K562 (cell line): ENCODE data around the gene PRAME. TPM values are rescaled to one million over a fixed set of nuclear protein-coding genes. Genes with fewer than 3 reads are reported as not detected.

Experiments used
- ATAC-seq: fragments of 200-7000 bp; cut with Tn5 transposase; 3 replicates; pipeline ENCODE4 v1.9.1; 2020; ENCODE audit warnings: moderate library complexity
- BruUV-seq: library from RNA; stranded (reverse); fragments of 400-500 nt; replicated peaks from 2 replicates; lab custom pipeline; 2021; lab: Mats Ljungman, UMichigan
- CTCF ChIA-PET: fragments of 300-600 bp; formaldehyde crosslinking; extraction: SDS; loops from one replicate; lab custom pipeline; 2021; ENCODE audit warnings: low intra/inter-chr PET ratio; lab: Yijun Ruan, JAX
- POLR2A ChIA-PET: fragments of 300-600, 350-650 bp; sonication (Branson Sonifier 250); formaldehyde crosslinking; extraction: SDS; loops from one replicate; lab custom pipeline; 2021; ENCODE audit warnings: antibody characterized with exemption, inconsistent platforms; lab: Yijun Ruan, JAX
- DNase-seq, 4 experiments: peaks; one replicate each; pipeline versions ENCODE4 v3.0.0 to v3.0.0-alpha.2; 2011 to 2018; ENCODE audit warnings: low spot score in 3 of 4, mixed read lengths in 3 of 4; ENCODE audit errors: extremely low read depth in 1 of 4
- FAIRE-seq: peaks from 2 replicates; lab custom pipeline; 2011; peaks lifted over from hg19 to GRCh38; lab: Jason Lieb, UNC
- H2AFZ ChIP-seq: 2 replicates; pipeline ENCODE4 v1.6.0; 2011; ENCODE audit warnings: low read depth, low read length, control low read depth, inconsistent platforms
- H3K27ac ChIP-seq: fragments of 200-600 bp; 3 replicates; pipeline ENCODE4 v1.8.0; 2011; ENCODE audit warnings: low read depth, mild to moderate bottlenecking, control low read depth, inconsistent platforms, low read length, moderate library complexity, mixed read lengths; ENCODE audit errors: extremely low read depth
- H3K27me3 ChIP-seq, 2 experiments: fragments of 300-600 bp in 1 of 2; 2 replicates in 1 of 2; 3 replicates in 1 of 2; pipeline versions ENCODE4 v1.6.0 to v1.8.0; 2011; ENCODE audit warnings: inconsistent platforms in 2 of 2, low read length in 2 of 2, mild to moderate bottlenecking in 1 of 2, mixed read lengths in 1 of 2, moderate library complexity in 1 of 2; ENCODE audit not compliant: control insufficient read depth in 2 of 2, insufficient read depth in 2 of 2
- H3K36me3 ChIP-seq: fragments of 300-600 bp; 3 replicates; pipeline ENCODE4 v1.8.0; 2011; ENCODE audit warnings: mild to moderate bottlenecking, low read length, inconsistent platforms; ENCODE audit not compliant: control insufficient read depth, insufficient read depth
- H3K4me1 ChIP-seq, 2 experiments: fragments of 200-600 bp in 1 of 2; replicated peaks in 1 of 2; 2 replicates in 1 of 2; 3 replicates in 1 of 2; pipeline versions ENCODE4 v1.5.1 to v1.8.0; 2011; ENCODE audit warnings: inconsistent platforms in 2 of 2, low read length in 2 of 2, mild to moderate bottlenecking in 1 of 2, mixed read lengths in 1 of 2, moderate library complexity in 1 of 2; ENCODE audit not compliant: control insufficient read depth in 2 of 2, insufficient read depth in 2 of 2
- H3K4me2 ChIP-seq: 2 replicates; pipeline ENCODE4 v1.6.1; 2011; ENCODE audit warnings: low read length, control low read depth, inconsistent platforms, mixed read lengths; ENCODE audit not compliant: insufficient read depth
- H3K4me3 ChIP-seq: fragments of 200-600 bp; sonication (generic), shearing (Covaris generic); 2 replicates; pipeline ENCODE4 v1.5.1; 2016; ENCODE audit warnings: control low read depth, inconsistent platforms
- H3K79me2 ChIP-seq: fragments of 200-600 bp; 3 replicates; pipeline ENCODE4 v1.8.0; 2011; ENCODE audit warnings: low read length, inconsistent platforms; ENCODE audit not compliant: control insufficient read depth, insufficient read depth
- H3K9ac ChIP-seq, 2 experiments: 2 replicates each; pipeline versions ENCODE4 v1.6.0 to v1.6.1; 2011; ENCODE audit warnings: low read depth in 2 of 2, low read length in 2 of 2, control low read depth in 1 of 2, inconsistent platforms in 1 of 2, mild to moderate bottlenecking in 1 of 2, mixed read lengths in 1 of 2; ENCODE audit not compliant: insufficient read depth in 1 of 2
- H3K9me1 ChIP-seq: one replicate; pipeline ENCODE4 v1.6.0; 2011; ENCODE audit warnings: inconsistent platforms, mild to moderate bottlenecking, low read length, moderate library complexity; ENCODE audit not compliant: control insufficient read depth, insufficient read depth
- H3K9me3 ChIP-seq: replicated peaks from 2 replicates; pipeline ENCODE4 v1.5.1; 2011; ENCODE audit warnings: low read depth, low read length, inconsistent platforms; ENCODE audit not compliant: control insufficient read depth, insufficient read depth
- H4K20me1 ChIP-seq: replicated peaks from 2 replicates; pipeline ENCODE4 v1.6.1; 2011; ENCODE audit warnings: low read length, inconsistent platforms, mixed read lengths; ENCODE audit not compliant: control insufficient read depth, insufficient read depth
- HMGXB4 ChIP-seq: sonication (generic); formaldehyde crosslinking; IDR thresholded peaks from 2 replicates; pipeline ENCODE4 v1.8.1; 2023; ENCODE audit warnings: mild to moderate bottlenecking, missing genetic modification reagents
- MCM3 ChIP-seq: fragments of 450-650 bp; IDR thresholded peaks from 2 replicates; pipeline ENCODE4 v1.6.1; 2016
- MCM5 ChIP-seq: fragments of 450-650 bp; IDR thresholded peaks from 2 replicates; pipeline ENCODE4 v1.6.1; 2016; ENCODE audit warnings: low read depth
- NR4A1 ChIP-seq, 2 experiments: fragments of 250-450 bp in 1 of 2; fragments of 450-650 bp in 1 of 2; sonication (Bioruptor Pico) in 1 of 2; IDR thresholded peaks; 2 replicates each; pipeline versions ENCODE4 v1.4.0 to v1.6.1; 2016 to 2020; ENCODE audit warnings: mild to moderate bottlenecking in 2 of 2, missing compliant biosample characterization in 1 of 2, missing genetic modification characterization in 1 of 2, moderate library complexity in 1 of 2
- SAFB2 ChIP-seq: fragments of 200-400 bp; formaldehyde crosslinking; IDR thresholded peaks from 2 replicates; pipeline ENCODE4 v1.6.1; 2018; ENCODE audit warnings: borderline replicate concordance, low read length, low read depth, moderate library complexity; ENCODE audit not compliant: severe bottlenecking
- ZNF740 ChIP-seq, 3 experiments: fragments of 200-800 bp in 1 of 3; sonication (Bioruptor generic) in 1 of 3; sonication (generic) in 1 of 3; formaldehyde crosslinking in 1 of 3; IDR thresholded peaks; 2 replicates each; pipeline versions ENCODE4 v1.6.1 to v1.8.0; 2016 to 2022; ENCODE audit warnings: mild to moderate bottlenecking in 2 of 3, missing compliant biosample characterization in 2 of 3, missing genetic modification characterization in 2 of 3, missing genetic modification reagents in 1 of 3
- WGBS: fragments of 100-300 bp; shearing (Covaris generic); methylation state at CpG from one replicate; pipeline ENCODE4 v1.1.6; 2016; ENCODE audit warnings: low coverage, mixed read lengths; ENCODE audit not compliant: insufficient coverage; ENCODE audit errors: missing lambda C conversion rate; 5-methylcytosine and 5-hydroxymethylcytosine counted together
- in situ Hi-C: fragments of 300-500 bp; cut with MboI; formaldehyde crosslinking; loops from 4 replicates; pipeline ENCODE4 v1.15.0; 2018; ENCODE audit warnings: inconsistent platforms, mixed read lengths
- intact Hi-C: fragments of 100-400 bp; cut with micrococcal nuclease; formaldehyde crosslinking; loops from 2 replicates; pipeline ENCODE4 v1.14.2; 2022
- polyA plus RNA-seq, 8 experiments: library from polyadenylated mRNA; depleted of rRNA in 4 of 8; stranded (reverse) in 5 of 8; unstranded in 3 of 8; fragments of >200 nt; fragmentation: Nextera tagmentation in 2 of 8; fragmentation: Illumina TruSeq in 1 of 8; extraction: Ambion mirVana in 2 of 8; extraction: Trizol in 1 of 8; gene quantifications; 2 replicates each; pipeline versions ENCODE4 v1.2.1 to v1.2.3, GENCODE V29; 2011 to 2014; ENCODE audit warnings: inconsistent platforms in 1 of 8, missing spikeins in 1 of 8
- total RNA-seq, 7 experiments: library from RNA; depleted of rRNA in 6 of 7; stranded (reverse); fragments of >200 nt in 6 of 7; fragmentation: Illumina TruSeq in 2 of 7; extraction: Trizol in 2 of 7; gene quantifications; 2 replicates each; pipeline versions ENCODE4 v1.2.1 to v1.2.3, GENCODE V29; 2011 to 2021; ENCODE audit warnings: low replicate concordance in 1 of 7
- TF ChIP-seq, protein P1 (sequence below): IDR thresholded peaks from 3 replicates; pipeline ENCODE4 v1.6.1; 2011; ENCODE audit warnings: borderline replicate concordance, mild to moderate bottlenecking; ENCODE audit not compliant: insufficient read length, insufficient read depth
- TF ChIP-seq, protein P2 (sequence below): sonication (generic); formaldehyde crosslinking; IDR thresholded peaks from 2 replicates; pipeline ENCODE4 v1.8.1; 2022; ENCODE audit warnings: missing genetic modification reagents

Gene PRAME
- total and polyA plus RNA-seq, 9 of the 15 experiments (the other 6 are each of a cell fraction or from before 2014, with no cell fraction given), result 662 to 2,141 (median 1,142) TPM

DNA sequence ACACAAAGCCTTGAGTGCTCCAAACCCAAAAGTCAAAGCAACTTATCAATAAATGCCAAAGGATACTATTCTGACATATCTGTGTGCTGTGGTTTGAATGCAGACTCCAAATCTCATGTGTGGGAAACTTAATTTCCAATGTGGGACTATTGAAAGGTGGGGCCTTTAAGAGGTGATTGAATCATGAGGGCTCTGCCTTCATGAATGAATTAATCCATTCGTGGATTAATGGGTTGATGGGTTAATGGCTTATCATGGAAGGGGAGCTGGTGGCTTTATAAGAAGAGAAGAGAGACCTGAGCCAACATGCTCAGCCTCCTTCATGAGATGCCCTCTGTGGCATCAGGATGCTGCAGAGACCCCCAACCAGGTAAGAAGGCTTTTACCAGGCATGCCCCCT lies 22.1 kb downstream of the PRAME start:
- Histone ChIP-seq H3K27me3 (no peaks in the 10 kb centered on the region), H3K27ac (no peak overlapping the region), H3K9ac (no peak overlapping the region), H3K36me3 (no peaks in the 10 kb centered on the region), H3K9me1 (no peaks in the 10 kb centered on the region), H2AFZ (no peak overlapping the region), H3K4me3 (no peak overlapping the region), H3K79me2 (no peaks in the 10 kb centered on the region), H3K9me3 (no peaks in the 10 kb centered on the region), H3K4me2 (no peak overlapping the region), H3K4me1 (no peaks in the 10 kb centered on the region), H4K20me1 (no peaks in the 10 kb centered on the region)
- ATAC-seq (no peak), DNase-seq (no peak), FAIRE-seq (no peak)
- CTCF ChIA-PET, result no interaction called here
- in situ Hi-C loops, result loop anchor here (25.0 kb wide), 1 partner anchor 1125 kb away; the partner anchor contains the start of gene HIC2
- no TSS peak for BruUV-seq
- POLR2A ChIA-PET, result interaction anchor here (1.0 to 19.7 kb wide), 3 partner anchors 13 to 45 kb away, joined by 3 to 708 read pairs (median 21); partner anchors contain the start of gene ZNF280A
- intact Hi-C loops, result no loop called here
- TF ChIP-seq ZNF740 (CRISPR knock-in tag; IDR thresholded peaks at IDR 0.05) (0 out of 2 replicates have a peak, but pooled peaks have one; percentile 32), ZNF740 (tag; IDR thresholded peaks at IDR 0.05) (no peak), MCM3 (peak; percentile 90), MCM5 (0 out of 2 replicates have a peak, but pooled peaks have one; percentile 31), NR4A1 (CRISPR knock-in tag; IDR thresholded peaks at IDR 0.05) (no peak), NR4A1 (tag; IDR thresholded peaks at IDR 0.05) (0 out of 2 replicates have a peak, but pooled peaks have one; percentile 20), SAFB2 (no peak), HMGXB4 (CRISPR knock-in tag) (peak; percentile 31; the same call in 1 of the 2 replicates)
- TF ChIP-seq, protein P1, sequence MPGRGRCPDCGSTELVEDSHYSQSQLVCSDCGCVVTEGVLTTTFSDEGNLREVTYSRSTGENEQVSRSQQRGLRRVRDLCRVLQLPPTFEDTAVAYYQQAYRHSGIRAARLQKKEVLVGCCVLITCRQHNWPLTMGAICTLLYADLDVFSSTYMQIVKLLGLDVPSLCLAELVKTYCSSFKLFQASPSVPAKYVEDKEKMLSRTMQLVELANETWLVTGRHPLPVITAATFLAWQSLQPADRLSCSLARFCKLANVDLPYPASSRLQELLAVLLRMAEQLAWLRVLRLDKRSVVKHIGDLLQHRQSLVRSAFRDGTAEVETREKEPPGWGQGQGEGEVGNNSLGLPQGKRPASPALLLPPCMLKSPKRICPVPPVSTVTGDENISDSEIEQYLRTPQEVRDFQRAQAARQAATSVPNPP, result peak; percentile 52
- TF ChIP-seq, protein P2, sequence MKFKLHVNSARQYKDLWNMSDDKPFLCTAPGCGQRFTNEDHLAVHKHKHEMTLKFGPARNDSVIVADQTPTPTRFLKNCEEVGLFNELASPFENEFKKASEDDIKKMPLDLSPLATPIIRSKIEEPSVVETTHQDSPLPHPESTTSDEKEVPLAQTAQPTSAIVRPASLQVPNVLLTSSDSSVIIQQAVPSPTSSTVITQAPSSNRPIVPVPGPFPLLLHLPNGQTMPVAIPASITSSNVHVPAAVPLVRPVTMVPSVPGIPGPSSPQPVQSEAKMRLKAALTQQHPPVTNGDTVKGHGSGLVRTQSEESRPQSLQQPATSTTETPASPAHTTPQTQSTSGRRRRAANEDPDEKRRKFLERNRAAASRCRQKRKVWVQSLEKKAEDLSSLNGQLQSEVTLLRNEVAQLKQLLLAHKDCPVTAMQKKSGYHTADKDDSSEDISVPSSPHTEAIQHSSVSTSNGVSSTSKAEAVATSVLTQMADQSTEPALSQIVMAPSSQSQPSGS (CRISPR knock-in tag), result no peak
- 6% methylated on average over 1 of the region's 1 CpG for WGBS
